Sigmoid colon (tissue), 4 donors: ENCODE results near the gene STRADA.

ENCODE experiments used
- POLR2A ChIP-seq, 2 donors: fragments of 450-650 bp; IDR thresholded peaks; one replicate each; pipeline ENCODE4 v1.6.1; 2016; ENCODE audit warnings: antibody characterized with exemption in 2 of 2, mild to moderate bottlenecking in 2 of 2, moderate library complexity in 2 of 2
- POLR2AphosphoS5 ChIP-seq, 4 donors: sonication (generic); formaldehyde crosslinking; IDR thresholded peaks; one replicate each; pipeline ENCODE4 v1.6.1; 2017; ENCODE audit warnings: antibody characterized with exemption in 4 of 4
- TF ChIP-seq, protein P1 (sequence below), 4 experiments: fragments of 450-650 bp in 3 of 4; fragments of 200-600 bp in 1 of 4; IDR thresholded peaks; one replicate each; pipeline ENCODE4 v1.5.1; 2016 to 2019; ENCODE audit warnings: antibody characterized with exemption in 4 of 4, mild to moderate bottlenecking in 3 of 4, moderate library complexity in 2 of 4

DNA sequence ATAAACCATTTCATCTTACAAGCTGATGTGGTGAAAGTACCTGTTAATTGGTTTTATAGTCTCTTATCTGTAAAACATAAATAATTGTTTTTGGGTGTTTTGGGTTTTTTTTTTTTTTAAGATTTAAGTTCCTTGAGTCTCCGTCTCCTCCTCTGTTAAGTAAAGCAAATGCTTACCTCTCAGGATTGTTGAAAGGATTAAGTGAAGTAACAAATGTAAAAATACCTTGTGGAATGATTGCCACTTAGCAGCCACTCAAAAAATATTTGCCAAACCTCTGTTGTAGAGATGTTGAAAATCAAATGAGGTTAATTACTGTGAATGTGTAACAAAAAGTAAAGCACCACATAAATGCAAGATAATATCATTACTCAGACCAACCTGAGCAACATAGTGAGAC lies 60.9 kb downstream of the STRADA start:
- TF ChIP-seq, protein P1, sequence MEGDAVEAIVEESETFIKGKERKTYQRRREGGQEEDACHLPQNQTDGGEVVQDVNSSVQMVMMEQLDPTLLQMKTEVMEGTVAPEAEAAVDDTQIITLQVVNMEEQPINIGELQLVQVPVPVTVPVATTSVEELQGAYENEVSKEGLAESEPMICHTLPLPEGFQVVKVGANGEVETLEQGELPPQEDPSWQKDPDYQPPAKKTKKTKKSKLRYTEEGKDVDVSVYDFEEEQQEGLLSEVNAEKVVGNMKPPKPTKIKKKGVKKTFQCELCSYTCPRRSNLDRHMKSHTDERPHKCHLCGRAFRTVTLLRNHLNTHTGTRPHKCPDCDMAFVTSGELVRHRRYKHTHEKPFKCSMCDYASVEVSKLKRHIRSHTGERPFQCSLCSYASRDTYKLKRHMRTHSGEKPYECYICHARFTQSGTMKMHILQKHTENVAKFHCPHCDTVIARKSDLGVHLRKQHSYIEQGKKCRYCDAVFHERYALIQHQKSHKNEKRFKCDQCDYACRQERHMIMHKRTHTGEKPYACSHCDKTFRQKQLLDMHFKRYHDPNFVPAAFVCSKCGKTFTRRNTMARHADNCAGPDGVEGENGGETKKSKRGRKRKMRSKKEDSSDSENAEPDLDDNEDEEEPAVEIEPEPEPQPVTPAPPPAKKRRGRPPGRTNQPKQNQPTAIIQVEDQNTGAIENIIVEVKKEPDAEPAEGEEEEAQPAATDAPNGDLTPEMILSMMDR (IDR thresholded peaks at IDR 0.05), result no peak
- TF ChIP-seq POLR2A (IDR thresholded peaks at IDR 0.05), result no peak
- TF ChIP-seq POLR2AphosphoS5 (IDR thresholded peaks at IDR 0.05), result no peak
